ENCODE results near the gene ZGRF1.

DNA sequence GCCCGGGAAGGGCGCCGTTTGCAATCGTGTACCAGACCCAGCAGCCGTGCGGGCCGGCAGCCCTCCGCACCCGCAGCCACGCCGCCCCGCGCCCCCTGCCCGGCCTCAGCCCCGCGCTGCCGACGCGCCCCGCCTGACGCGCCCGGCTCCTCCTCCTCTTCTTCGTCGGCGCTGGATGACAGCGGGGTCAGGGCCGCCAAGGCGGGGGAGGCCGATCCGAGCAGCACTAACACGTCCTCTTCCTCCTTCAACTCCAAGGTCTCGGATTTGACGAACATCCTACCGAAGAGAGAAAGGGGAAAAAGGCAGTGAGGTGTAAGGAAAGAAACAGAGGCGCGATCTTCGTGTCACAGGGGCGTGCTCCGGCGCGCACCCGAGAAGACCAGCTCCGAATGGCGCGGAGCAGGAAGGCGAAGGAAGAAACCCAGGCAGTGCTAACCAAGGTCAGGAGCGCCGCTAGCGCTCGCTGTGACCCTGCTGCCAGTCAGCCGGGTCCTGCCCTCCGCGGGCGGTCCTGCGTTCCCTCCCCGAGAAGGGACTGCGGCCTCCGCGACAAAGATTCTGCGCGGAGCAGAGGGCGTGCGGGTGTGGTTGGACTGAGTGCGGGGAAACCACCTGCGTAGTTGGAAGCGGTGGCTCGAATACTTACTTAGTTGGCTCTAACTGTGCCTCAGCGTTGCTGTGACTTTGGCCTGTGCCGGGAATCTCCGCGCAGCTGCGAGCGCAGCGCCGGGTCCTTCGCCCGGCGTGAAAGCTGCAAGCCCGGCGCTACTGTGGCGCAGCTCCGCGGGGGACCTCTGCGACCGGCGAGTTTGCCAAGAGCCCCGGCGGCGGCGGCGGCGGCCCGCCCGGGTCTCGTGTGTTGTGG is 121.3 kb downstream of the ZGRF1 start:
- TF ChIP-seq, protein P1, sequence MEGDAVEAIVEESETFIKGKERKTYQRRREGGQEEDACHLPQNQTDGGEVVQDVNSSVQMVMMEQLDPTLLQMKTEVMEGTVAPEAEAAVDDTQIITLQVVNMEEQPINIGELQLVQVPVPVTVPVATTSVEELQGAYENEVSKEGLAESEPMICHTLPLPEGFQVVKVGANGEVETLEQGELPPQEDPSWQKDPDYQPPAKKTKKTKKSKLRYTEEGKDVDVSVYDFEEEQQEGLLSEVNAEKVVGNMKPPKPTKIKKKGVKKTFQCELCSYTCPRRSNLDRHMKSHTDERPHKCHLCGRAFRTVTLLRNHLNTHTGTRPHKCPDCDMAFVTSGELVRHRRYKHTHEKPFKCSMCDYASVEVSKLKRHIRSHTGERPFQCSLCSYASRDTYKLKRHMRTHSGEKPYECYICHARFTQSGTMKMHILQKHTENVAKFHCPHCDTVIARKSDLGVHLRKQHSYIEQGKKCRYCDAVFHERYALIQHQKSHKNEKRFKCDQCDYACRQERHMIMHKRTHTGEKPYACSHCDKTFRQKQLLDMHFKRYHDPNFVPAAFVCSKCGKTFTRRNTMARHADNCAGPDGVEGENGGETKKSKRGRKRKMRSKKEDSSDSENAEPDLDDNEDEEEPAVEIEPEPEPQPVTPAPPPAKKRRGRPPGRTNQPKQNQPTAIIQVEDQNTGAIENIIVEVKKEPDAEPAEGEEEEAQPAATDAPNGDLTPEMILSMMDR (IDR thresholded peaks at IDR 0.05): no peak
- peak in 1 of 2 donors; percentile 12 for TF ChIP-seq EP300 (IDR thresholded peaks at IDR 0.05)

All from tibial nerve (tissue), 4 donors.